Measurements from ENCODE around the gene MAST4.

Gene MAST4

GRCh38 chr5:67216564-67216963, 620.4 kb downstream of the MAST4 start:
- no peaks in the 10 kb centered on the region for H3K27me3 ChIP-seq (ENCODE audit: insufficient read depth, poor library complexity, severe bottlenecking)
- no peak overlapping the region for H3K27ac ChIP-seq (ENCODE audit: poor library complexity, severe bottlenecking)
- no peak overlapping the region for H3K4me3 ChIP-seq (ENCODE audit: severe bottlenecking)
- no peaks in the 10 kb centered on the region for H3K36me3 ChIP-seq (ENCODE audit: low read depth)
- peaks cover 8% of the 10 kb centered on the region for H3K4me1 ChIP-seq (ENCODE audit: insufficient read depth, poor library complexity, severe bottlenecking)
- ATAC-seq (ENCODE audit: low read depth) (no peak), DNase-seq (ENCODE audit: low spot score) (no peak)
- TF ChIP-seq CTCF (IDR thresholded peaks at IDR 0.05; ENCODE audit: poor library complexity, severe bottlenecking), result no peak
- H3K9me3 ChIP-seq (ENCODE audit: severe bottlenecking), result no peaks in the 10 kb centered on the region

All from RWPE2 (cell line).